Colonic mucosa (tissue), 4 donors: ENCODE measurements around the gene F12. TPM values are rescaled to one million over a fixed set of nuclear protein-coding genes. Genes with fewer than 3 reads are reported as not detected.

Experiments
- DNase-seq: peaks from one replicate; pipeline ENCODE4 v3.0.0-alpha.2; 2020
- H3K27ac ChIP-seq: fragments of 200-600 bp; one replicate; pipeline ENCODE4 v1.8.0; 2021
- H3K27me3 ChIP-seq: fragments of 200-600 bp; one replicate; pipeline ENCODE4 v1.8.0; 2021
- H3K36me3 ChIP-seq: fragments of 200-600 bp; one replicate; pipeline ENCODE4 v1.8.0; 2021
- H3K4me1 ChIP-seq: fragments of 200-600 bp; one replicate; pipeline ENCODE4 v1.8.0; 2021; ENCODE audit warnings: mild to moderate bottlenecking
- H3K4me3 ChIP-seq: fragments of 200-600 bp; one replicate; pipeline ENCODE4 v1.8.0; 2021
- H3K9ac ChIP-seq, 2 donors: one replicate each; pipeline ENCODE4 v1.7.0; 2013; ENCODE audit warnings: control low read depth in 2 of 2, low read depth in 2 of 2, low read length in 2 of 2
- H3K9me3 ChIP-seq: fragments of 200-600 bp; one replicate; pipeline ENCODE4 v1.8.0; 2021
- intact Hi-C: fragments of 100-400 bp; cut with DNase I; formaldehyde crosslinking; loops from one replicate; pipeline ENCODE4 v1.14.1; 2022
- total RNA-seq, 2 donors: library from RNA; stranded (reverse); fragmentation: NEBNext Ultra II Directional in 1 of 2; extraction: Animal tissue kit (Norgen Biotek cat#: 25700) in 1 of 2; gene quantifications; one replicate each; pipeline ENCODE4 v1.2.1, GENCODE V29; 2021
- TF ChIP-seq, protein P1 (sequence below): fragments of 200-600 bp; IDR thresholded peaks from one replicate; pipeline ENCODE4 v1.8.0; 2022; ENCODE audit warnings: antibody characterized with exemption, mild to moderate bottlenecking
- donor health status: healthy.
- donor health status: DM: no; HTN: no; CAD: no.
- donor health status: DM: no; HTN: no; CAD: no.

Gene F12
- total RNA-seq, 2 donors from 2014 or later = 14.7 to 34.0 TPM

DNA sequence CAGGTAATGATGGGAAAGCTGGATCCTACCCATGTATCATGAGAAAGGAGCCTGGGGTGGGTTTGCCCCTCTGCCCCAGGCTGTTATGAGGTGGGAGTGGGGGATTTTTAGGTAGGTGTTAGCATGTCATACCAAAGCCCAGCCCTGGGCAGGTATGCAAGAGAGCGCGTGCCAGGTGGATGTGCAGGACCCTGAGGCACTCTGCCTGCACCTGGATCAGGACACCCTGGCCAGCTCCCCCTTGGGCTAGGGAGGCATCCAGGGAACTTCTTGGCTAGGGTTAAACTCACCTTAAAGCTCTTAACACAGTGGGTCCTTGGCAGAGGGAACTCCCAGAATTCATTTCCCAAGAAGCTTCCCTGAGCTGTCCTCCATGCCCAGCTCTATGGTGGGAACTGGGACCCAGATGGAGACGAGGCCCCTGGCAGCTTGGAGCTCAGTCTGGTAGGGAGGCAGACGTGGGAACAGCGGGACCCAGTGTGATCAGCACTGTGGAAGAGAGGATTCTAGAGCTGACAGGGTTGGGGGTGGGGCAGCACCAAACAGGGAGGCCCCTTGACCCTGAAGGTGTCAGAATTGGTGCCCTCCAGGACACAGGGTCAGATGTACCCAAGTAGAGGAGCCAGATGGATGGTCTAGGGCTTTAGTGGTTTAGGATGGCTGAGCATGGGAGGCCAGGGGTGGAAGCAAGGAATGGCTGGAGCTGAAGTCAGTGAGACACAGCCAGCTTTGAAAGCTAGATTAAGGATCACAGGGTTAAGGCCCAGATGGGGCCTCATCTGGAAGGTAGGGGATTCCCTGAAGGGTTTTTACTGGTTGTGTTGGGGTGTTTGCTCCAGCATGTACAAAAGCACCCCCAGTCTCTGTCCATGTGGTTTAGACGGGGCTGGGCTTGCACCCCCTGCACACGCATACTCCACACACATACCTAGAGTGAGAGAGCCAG is 35.0 kb upstream of the F12 start:
- H3K36me3 ChIP-seq = no peaks in the 10 kb centered on the region
- no peak for DNase-seq
- TF ChIP-seq, protein P1, sequence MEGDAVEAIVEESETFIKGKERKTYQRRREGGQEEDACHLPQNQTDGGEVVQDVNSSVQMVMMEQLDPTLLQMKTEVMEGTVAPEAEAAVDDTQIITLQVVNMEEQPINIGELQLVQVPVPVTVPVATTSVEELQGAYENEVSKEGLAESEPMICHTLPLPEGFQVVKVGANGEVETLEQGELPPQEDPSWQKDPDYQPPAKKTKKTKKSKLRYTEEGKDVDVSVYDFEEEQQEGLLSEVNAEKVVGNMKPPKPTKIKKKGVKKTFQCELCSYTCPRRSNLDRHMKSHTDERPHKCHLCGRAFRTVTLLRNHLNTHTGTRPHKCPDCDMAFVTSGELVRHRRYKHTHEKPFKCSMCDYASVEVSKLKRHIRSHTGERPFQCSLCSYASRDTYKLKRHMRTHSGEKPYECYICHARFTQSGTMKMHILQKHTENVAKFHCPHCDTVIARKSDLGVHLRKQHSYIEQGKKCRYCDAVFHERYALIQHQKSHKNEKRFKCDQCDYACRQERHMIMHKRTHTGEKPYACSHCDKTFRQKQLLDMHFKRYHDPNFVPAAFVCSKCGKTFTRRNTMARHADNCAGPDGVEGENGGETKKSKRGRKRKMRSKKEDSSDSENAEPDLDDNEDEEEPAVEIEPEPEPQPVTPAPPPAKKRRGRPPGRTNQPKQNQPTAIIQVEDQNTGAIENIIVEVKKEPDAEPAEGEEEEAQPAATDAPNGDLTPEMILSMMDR = no peak
- no peak overlapping the region for H3K27ac ChIP-seq
- H3K9me3 ChIP-seq = no peaks in the 10 kb centered on the region
- no peaks in the 10 kb centered on the region for H3K27me3 ChIP-seq
- intact Hi-C loops = no loop called here
- no peak overlapping the region for H3K4me3 ChIP-seq
- H3K4me1 ChIP-seq = peaks cover 8% of the 10 kb centered on the region
- no peak overlapping the region for H3K9ac ChIP-seq

DNA sequence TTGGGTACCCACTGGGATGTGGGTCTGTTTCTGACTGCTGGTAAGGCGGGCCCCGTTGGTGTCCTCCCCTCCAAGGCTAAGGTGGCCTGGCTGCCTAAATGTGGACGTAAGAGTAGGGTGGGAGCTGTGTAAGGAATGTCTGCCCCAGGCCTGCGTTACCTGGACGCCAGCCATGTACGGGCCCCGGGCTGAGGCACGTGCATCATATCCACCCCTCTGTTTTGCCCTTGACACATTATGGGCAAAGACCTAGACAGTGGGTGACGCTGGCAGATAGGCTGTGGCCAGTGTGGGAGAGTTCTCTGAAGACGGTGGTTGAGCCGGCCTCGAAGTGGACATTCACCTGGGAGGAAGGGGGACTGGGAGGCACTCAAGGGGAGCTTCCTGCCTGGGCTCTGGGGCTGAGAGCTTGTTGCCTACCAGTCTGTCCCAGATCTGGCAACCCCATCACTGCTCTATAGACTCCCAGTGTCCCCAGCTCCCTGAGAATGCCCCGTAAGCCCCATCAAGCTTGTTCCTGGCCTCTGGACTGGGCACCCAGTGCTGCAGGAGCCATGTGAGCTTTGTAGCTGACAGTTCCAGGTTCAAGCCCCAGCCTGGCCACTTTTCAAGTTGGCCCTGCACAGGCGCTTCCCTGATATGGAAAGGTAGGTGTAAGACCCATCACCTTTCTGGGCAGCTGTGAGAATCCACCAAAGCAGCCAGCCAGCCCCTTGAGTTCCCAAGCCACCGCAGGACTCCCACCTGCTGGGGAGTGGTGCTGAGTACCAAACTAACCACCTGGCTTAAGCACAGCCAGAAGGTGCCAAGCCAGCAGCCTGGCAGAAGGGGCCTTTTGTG is 34.0 kb upstream of the F12 start:
- Histone ChIP-seq H3K9me3 (no peaks in the 10 kb centered on the region), H3K27me3 (no peaks in the 10 kb centered on the region), H3K4me3 (no peak overlapping the region), H3K9ac (no peak overlapping the region), H3K27ac (no peak overlapping the region), H3K36me3 (no peaks in the 10 kb centered on the region), H3K4me1 (peaks cover 8% of the 10 kb centered on the region)
- TF ChIP-seq, protein P1 = no peak
- DNase-seq = no peak
- intact Hi-C loops = no loop called here

DNA sequence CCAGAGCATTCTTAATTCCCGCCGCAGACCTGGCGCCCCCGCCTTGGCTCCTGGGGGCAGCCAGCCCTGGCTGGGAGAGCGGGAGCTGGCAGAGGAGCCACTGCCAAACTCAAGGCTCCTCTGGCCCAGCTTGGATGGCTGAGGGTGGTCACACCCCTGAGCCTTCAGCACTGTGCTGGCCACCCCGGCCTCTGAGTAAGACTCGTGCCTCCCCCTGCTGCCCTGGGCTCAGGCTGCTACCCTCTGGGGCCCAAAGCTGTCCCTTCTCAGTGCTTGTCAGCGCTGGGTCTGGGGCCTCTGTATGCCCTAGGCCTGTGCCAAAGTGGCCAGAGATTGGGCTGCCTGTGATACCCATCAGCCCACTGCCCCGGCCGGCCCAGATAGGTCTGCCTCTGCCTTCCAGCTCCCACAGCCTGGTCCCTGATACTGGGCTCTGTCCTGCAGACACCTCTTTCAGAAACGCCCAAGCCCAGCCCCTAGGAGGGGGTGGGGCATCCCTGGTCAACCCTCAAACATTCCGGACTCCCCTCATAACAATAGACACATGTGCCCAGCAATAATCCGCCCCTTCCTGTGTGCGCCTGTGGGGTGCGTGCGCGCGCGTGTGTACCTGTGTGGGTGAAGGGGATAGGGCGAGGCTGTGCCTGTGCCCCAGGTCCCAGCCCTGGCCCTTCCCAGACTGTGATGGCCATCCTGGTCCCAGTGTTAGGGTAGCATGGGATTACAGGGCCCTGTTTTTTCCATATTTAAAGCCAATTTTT is 32.9 kb upstream of the F12 start:
- no peak overlapping the region for H3K9ac ChIP-seq
- no peak for DNase-seq

DNA sequence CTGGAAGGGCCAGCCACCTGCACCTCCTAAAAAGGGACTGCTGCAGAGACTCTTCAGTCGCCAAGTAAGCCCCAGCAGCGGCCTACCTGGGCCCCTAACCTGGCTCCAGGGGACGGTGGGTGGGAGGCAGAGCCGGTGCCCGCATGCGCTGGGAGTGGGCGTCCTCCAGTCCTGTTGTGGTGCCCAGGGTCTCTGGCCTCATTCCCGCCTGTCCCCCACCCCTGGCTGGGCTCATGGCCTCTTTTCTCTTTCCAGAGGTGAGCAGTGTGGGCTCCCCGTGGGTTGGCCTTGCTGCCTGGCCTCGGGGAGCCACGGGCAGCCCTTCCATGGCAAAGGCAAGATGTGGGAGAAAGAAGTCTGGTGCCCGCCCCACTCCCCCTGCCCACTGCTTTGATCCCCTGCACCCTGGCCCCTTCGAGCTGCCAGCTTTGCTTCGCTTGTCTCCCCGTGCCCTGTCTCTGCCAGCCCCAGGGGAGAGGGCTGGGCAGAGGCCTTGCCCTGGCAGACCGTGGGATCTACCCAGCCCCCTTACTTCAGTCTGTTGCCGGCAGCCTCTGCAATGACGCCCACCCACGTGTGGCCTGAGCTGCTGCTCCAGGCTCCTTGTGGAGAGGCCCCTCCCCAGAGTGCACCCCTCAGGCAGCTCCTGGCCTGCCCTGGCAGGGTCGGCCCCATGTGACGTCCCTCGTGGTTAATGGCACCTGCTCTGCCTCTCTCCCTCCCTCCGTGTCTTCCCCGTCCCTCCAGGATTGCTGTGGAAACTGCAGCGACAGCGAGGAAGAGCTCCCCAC is 31.8 kb upstream of the F12 start:
- Histone ChIP-seq H3K4me3 (no peak overlapping the region), H3K27me3 (no peaks in the 10 kb centered on the region), H3K36me3 (no peaks in the 10 kb centered on the region), H3K4me1 (peaks cover 4% of the 10 kb centered on the region), H3K9me3 (no peaks in the 10 kb centered on the region), H3K27ac (no peak overlapping the region), H3K9ac (no peak overlapping the region)
- TF ChIP-seq, protein P1 = no peak
- intact Hi-C loops = no loop called here
- no peak for DNase-seq

More for the DNA sequence above, 32.9 kb upstream of the F12 start:
- peaks cover 5% of the 10 kb centered on the region for H3K4me1 ChIP-seq
- no peaks in the 10 kb centered on the region for H3K36me3 ChIP-seq
- intact Hi-C loops = no loop called here
- TF ChIP-seq, protein P1 = no peak
- H3K27ac ChIP-seq = no peak overlapping the region
- no peaks in the 10 kb centered on the region for H3K9me3 ChIP-seq
- H3K27me3 ChIP-seq = no peaks in the 10 kb centered on the region
- no peak overlapping the region for H3K4me3 ChIP-seq
